Subcutaneous abdominal adipose tissue (tissue), 5 donors: ENCODE measurements around the gene LCE2B.
"Not testable (repeated sequence)": the region's sequence is repeated elsewhere in the genome, so short reads cannot be mapped to it uniquely, and the experiment has no call there.

Source experiments
- H3K27ac ChIP-seq: one replicate; pipeline ENCODE4 v1.7.0; 2013; ENCODE audit warnings: low read depth, mild to moderate bottlenecking, inconsistent platforms, low read length, moderate library complexity
- H3K27me3 ChIP-seq, 5 donors: one replicate each; pipeline ENCODE4 v1.7.0; 2013; ENCODE audit warnings: low read length in 5 of 5, inconsistent platforms in 1 of 5; ENCODE audit not compliant: control insufficient read depth in 5 of 5, insufficient read depth in 4 of 5
- H3K36me3 ChIP-seq, 5 donors: one replicate each; pipeline ENCODE4 v1.7.0; 2013; ENCODE audit warnings: low read length in 5 of 5; ENCODE audit not compliant: control insufficient read depth in 5 of 5, insufficient read depth in 5 of 5
- H3K4me1 ChIP-seq, 5 donors: one replicate each; pipeline ENCODE4 v1.7.0; 2013; ENCODE audit warnings: low read length in 5 of 5, mild to moderate bottlenecking in 3 of 5, moderate library complexity in 1 of 5; ENCODE audit not compliant: control insufficient read depth in 5 of 5, insufficient read depth in 5 of 5
- H3K4me3 ChIP-seq, 5 donors: one replicate each; pipeline ENCODE4 v1.7.0; 2013; ENCODE audit warnings: low read length in 5 of 5, low read depth in 1 of 5
- H3K9ac ChIP-seq, 5 donors: one replicate each; pipeline ENCODE4 v1.7.0; 2013; ENCODE audit warnings: low read length in 5 of 5, mild to moderate bottlenecking in 4 of 5, moderate library complexity in 3 of 5
- H3K9me3 ChIP-seq, 5 donors: one replicate each; pipeline ENCODE4 v1.7.0; 2013; ENCODE audit warnings: low read length in 5 of 5; ENCODE audit not compliant: control insufficient read depth in 5 of 5
- donor health status: healthy.
- donor health status: healthy.
- donor health status: healthy.
- donor health status: healthy.
- donor health status: healthy.

LCE2B gene, protein sequence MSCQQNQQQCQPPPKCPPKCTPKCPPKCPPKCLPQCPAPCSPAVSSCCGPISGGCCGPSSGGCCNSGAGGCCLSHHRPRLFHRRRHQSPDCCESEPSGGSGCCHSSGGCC

DNA sequence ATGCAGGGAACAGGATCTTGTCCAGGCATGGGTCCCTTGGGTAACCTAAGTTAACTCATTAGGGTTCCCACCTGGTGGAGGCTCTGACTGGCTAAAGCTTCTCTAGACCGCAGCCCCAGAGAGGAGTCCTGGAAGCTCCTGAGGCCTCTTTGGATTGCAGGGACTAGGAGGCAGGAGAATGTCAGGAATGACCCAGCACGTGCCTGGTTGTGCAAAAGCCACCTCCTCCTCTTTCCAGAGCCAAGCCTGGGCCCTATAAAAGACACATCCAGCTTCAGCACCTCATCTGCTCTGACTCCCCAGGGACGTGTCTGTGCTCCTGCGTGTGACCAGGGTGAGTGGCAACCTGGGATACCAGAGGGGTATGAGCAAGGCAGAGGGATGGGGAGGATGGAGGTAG lies at the start of gene LCE2B:
Gene LCE2B, plus strand, starts transcription at position 301 of the 400 bp plus-strand sequence. CDS start 721 bp downstream, outside the sequence.
- not testable (repeated sequence) for H3K4me1 ChIP-seq, H3K4me3 ChIP-seq, H3K27ac ChIP-seq, H3K27me3 ChIP-seq, H3K36me3 ChIP-seq, H3K9me3 ChIP-seq, H3K9ac ChIP-seq

DNA sequence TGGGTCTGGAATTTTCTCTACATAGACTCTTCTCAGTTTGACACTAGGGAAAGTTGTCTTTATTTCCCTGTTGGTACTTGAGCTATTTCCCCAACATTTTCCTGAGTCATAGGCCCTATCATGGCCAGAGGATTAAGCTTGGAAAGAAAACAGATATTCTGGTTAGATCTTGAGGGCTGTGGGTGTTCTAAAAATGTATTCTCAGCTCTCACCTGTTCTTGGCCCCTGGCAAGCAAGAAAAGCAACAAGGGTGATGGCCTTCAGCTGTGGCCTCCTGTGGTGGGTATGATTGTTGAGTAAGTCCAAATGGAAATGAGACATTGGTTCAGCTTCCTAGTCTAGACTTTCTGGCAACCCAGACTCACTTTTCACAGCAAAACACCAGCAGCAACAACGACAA lies 45.6 kb upstream of the LCE2B start:
- Histone ChIP-seq H3K4me1 (peaks cover 0 to 14% (median 9%) of the 10 kb centered on the region in 5 donors), H3K9me3 (peaks cover 0 to 6% (median 2%) of the 10 kb centered on the region in 5 donors), H3K36me3 (no peaks in the 10 kb centered on the region), H3K9ac (no peak overlapping the region), H3K27me3 (peaks cover 0 to 3% (median 0%) of the 10 kb centered on the region in 5 donors), H3K4me3 (no peak overlapping the region), H3K27ac (no peak overlapping the region)

DNA sequence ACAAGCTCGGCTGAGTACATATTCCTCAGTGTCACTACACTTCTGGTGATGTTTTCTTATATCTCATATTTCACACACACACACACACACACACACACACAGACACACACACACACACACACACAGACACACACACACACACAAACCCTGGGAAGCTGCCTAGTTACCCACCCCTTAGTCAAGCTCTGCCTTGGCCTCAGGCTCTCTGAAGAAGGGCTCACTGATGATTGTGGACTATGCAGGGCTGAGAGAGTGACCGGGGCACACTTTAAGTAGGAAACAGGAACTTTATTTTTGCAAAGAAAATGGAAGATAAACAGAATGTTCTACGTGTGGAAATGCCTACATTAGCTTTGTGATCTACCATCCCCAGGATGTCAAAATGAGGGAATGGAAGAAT lies 42.0 kb upstream of the LCE2B start:
- Histone ChIP-seq H3K4me1 (peaks cover 0 to 14% (median 9%) of the 10 kb centered on the region in 5 donors), H3K9me3 (peaks cover 0 to 2% (median 0%) of the 10 kb centered on the region in 5 donors), H3K27ac (no peak overlapping the region), H3K36me3 (no peaks in the 10 kb centered on the region), H3K9ac (no peak overlapping the region), H3K27me3 (peaks cover 0 to 3% (median 0%) of the 10 kb centered on the region in 5 donors), H3K4me3 (no peak overlapping the region)

DNA sequence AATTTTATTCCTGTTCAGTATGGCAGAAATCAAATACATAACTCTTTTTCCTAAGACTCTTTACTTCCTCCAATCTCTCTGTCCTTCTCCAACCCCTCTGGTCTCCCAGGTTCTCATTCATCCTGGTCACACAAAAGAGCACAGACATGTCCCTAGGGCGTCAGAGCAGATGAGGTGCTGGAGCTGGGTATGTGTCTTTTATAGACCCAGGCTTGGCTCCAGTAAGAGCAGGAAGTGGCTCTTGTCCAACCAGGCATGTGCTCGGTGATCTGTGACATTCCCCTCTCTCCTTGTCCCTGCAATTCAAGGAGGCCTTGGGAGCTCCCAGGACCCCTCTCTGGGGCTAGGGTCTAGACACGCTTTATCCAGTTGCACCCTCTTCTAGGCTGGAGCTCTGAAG lies 40.8 kb upstream of the LCE2B start:
- Histone ChIP-seq H3K4me3 (no peak overlapping the region), H3K9me3 (no peaks in the 10 kb centered on the region), H3K4me1 (peaks cover 0 to 14% (median 9%) of the 10 kb centered on the region in 5 donors), H3K27ac (no peak overlapping the region), H3K36me3 (no peaks in the 10 kb centered on the region), H3K9ac (no peak overlapping the region), H3K27me3 (peaks cover 0 to 3% (median 0%) of the 10 kb centered on the region in 5 donors)

DNA sequence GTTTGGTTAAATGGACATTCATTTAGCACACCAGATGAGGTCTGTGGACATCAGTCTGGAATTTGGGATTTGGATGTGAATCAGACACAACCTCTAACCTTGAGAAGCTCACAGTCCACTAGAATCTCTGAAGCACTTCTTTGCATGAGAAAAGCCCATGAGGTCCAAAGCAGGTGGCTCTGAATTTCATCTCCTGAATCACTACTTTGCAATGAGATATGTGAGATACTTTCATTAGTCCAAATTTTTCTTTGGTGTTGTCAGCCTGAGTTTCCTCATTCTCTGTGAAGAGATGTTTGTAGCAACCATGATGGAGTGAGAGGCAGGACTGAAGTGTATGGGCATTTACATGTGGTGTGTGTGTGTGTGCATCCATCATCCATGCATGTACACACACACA lies 39.3 kb upstream of the LCE2B start:
- no peak overlapping the region for H3K4me3 ChIP-seq

DNA sequence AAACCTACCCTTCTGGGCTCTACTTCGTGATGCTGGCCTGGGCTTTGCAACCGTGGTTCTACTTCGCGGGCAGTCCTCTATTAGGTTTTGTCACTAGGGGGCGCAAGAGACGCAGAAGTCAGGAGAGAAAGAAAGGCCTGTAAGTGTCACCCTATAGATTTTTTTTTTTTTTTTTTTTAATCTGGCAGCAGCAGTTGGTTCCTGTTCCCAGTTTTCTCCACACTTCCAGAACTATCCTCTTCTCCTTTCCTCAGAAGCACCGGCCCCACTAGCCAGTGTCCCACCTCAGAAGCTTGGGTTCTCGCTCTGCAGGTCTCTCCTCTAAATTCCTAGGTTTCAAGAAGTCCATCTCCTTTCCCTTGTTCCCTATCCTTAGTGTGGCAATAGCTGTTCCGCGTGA lies 31.8 kb upstream of the LCE2B start:
- no peak overlapping the region for H3K27ac ChIP-seq
- no peak overlapping the region for H3K9ac ChIP-seq
- H3K36me3 ChIP-seq: no peaks in the 10 kb centered on the region
- H3K27me3 ChIP-seq: no peaks in the 10 kb centered on the region
- no peaks in the 10 kb centered on the region for H3K4me1 ChIP-seq
- H3K4me3 ChIP-seq: no peak overlapping the region
- no peaks in the 10 kb centered on the region for H3K9me3 ChIP-seq

More for the DNA sequence above, 39.3 kb upstream of the LCE2B start:
- Histone ChIP-seq H3K9ac (no peak overlapping the region), H3K9me3 (no peaks in the 10 kb centered on the region), H3K27me3 (peaks cover 0 to 3% (median 0%) of the 10 kb centered on the region in 5 donors), H3K36me3 (no peaks in the 10 kb centered on the region), H3K27ac (no peak overlapping the region), H3K4me1 (peaks cover 0 to 14% (median 9%) of the 10 kb centered on the region in 5 donors)

DNA sequence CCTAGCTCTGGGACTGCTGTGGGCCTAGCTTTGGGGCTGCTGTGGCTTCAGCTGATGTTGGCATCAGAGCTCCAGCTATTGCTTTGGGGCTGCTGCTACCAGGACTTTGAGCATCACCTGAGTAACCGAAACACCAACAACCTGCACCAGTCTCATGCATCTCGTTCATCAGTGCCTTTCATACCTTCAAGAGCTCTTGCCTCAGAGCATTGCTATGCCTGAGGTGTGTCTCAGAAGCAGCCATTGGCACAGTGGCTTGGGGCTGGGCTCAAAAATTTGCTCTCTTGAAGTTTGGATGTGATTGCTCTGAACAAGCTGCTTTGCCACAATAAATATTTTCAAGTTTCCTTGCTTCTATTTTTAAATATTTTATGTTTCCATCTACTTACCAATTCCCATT lies 29.5 kb upstream of the LCE2B start:
- Histone ChIP-seq H3K4me1 (no peaks in the 10 kb centered on the region), H3K9me3 (no peaks in the 10 kb centered on the region), H3K27ac (no peak overlapping the region), H3K4me3 (no peak overlapping the region), H3K27me3 (no peaks in the 10 kb centered on the region), H3K9ac (no peak overlapping the region), H3K36me3 (no peaks in the 10 kb centered on the region)

DNA sequence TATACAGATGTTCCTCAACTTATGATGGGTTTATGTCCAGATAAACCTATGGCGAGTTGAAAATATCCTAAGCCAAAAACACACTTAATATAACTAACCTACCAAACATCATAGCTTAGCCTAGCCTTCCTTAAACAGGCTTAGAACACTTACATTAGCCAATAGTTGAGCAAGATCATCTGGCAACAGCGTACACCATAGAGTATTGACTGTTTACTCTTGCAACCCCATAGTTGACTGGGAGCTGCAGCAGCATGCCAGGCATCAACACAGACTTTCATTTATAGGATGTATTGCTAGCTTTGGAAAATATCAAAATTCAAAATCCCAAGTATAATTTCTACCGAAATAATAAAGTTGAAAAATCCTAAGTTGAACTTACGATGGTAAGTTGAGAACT lies 28.2 kb upstream of the LCE2B start:
- Histone ChIP-seq H3K4me1 (no peaks in the 10 kb centered on the region), H3K9ac (no peak overlapping the region), H3K27ac (no peak overlapping the region), H3K4me3 (no peak overlapping the region), H3K9me3 (no peaks in the 10 kb centered on the region), H3K27me3 (no peaks in the 10 kb centered on the region), H3K36me3 (no peaks in the 10 kb centered on the region)

DNA sequence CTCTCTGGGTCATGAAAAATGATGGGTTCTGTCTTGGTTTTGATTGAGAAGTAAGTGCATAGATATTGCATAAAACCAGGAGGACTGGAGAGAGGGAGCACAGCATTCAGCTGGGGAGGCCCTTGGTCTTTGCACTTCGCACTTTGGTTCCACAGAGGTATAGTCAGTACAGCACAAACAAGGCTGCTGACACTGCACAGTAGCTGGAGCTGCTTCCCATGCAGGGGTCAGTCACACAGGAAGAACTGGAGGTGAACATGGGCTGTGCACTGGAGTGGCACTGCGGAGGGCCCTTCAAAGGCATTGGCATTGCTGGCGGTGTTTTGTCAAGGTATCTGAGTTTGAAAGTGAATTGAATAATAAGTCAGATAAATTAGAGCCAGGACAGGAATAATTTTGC lies 27.3 kb upstream of the LCE2B start:
- Histone ChIP-seq H3K4me1 (no peaks in the 10 kb centered on the region), H3K4me3 (no peak overlapping the region), H3K9me3 (no peaks in the 10 kb centered on the region), H3K27ac (no peak overlapping the region), H3K36me3 (no peaks in the 10 kb centered on the region), H3K9ac (no peak overlapping the region), H3K27me3 (peaks cover 0 to 7% (median 0%) of the 10 kb centered on the region in 5 donors)

DNA sequence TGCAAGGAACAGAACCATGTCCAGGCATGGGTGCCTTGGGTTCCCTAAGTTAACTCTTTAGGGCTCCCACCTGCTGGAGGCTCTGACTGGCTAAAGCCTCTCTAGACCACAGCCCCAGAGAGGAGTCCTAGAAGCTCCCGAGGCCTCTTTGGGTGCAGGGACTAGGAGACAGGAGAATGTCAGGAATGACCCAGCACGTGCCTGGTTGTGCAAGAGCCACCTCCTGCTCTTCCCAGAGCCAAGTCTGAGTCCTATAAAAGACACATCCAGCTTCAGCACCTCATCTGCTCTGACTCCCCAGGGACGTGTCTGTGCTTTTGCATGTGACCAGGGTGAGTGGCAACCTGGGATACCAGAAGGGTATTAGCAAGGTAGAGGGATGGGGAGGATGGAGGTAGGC lies 22.8 kb upstream of the LCE2B start, which contains the start of gene LCE2D:
Gene LCE2D, plus strand, starts transcription at position 283 of the 400 bp plus-strand sequence. CDS start 726 bp downstream, outside the sequence.
- no peaks in the 10 kb centered on the region for H3K36me3 ChIP-seq
- no peak within 1 kb of the TSS for H3K9ac ChIP-seq
- H3K4me1 ChIP-seq: no peaks in the 10 kb centered on the region
- no peaks in the 10 kb centered on the region for H3K9me3 ChIP-seq
- H3K4me3 ChIP-seq: no peak within 1 kb of the TSS
- peaks cover 0 to 7% (median 0%) of the 10 kb centered on the region in 5 donors for H3K27me3 ChIP-seq
- H3K27ac ChIP-seq: no peak within 1 kb of the TSS
